IPS-NIHi7 (cell line): ENCODE measurements around the gene AIG1.
"Not testable (repeated sequence)": the region's sequence is repeated elsewhere in the genome, so short reads cannot be mapped to it uniquely, and the experiment has no call there.

Source experiments
- DNase-seq: peaks from one replicate; pipeline ENCODE4 v3.0.0; 2012; ENCODE audit warnings: mixed read lengths; ENCODE audit errors: extremely low spot score

AIG1 gene

GRCh38 chr6:143229400-143229799 lies 168.7 kb downstream of the AIG1 start:
- DNase-seq = no peak

- DNase-seq = peak; percentile 68
Observed at GRCh38 chr6:143232849-143233248, 172.2 kb downstream of the AIG1 start.

- peak; percentile 40 for DNase-seq
Observed at GRCh38 chr6:143233554-143234285, 173.0 kb downstream of the AIG1 start.

- DNase-seq = no peak
Observed at GRCh38 chr6:143234734-143235133, 174.0 kb downstream of the AIG1 start.

DNA sequence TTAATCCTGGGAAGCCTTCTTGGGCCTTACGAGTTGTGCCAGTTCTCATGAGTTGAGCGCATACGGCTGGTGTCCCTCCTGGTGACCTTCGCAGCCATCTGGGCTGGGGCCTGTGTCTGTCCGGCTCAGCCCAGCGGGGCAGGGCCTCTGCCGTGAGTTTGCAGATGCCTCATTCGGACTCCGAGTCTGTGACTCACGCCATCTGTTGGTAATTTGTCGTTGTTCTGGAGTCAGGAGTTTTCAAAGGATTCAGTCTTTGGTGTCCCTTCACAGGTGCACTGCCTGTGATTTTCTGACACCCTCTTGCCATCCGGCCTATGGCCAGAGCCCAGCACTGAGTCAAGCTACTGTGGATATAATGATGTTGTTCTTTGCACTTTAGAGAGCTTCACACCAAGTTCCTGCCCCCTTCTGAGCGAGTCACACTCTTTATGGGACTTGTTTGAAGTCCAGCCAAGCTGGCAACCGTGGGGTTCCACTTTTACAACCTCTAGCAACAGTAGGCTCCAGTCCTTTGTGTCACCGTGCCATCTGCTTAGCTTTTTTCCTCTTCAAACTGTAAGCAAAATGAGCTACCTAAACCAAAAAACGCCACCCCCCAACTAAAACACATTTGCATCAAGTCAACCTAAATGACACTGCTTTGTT lies 175.6 kb downstream of the AIG1 start:
- peak; percentile 20 for DNase-seq

DNA sequence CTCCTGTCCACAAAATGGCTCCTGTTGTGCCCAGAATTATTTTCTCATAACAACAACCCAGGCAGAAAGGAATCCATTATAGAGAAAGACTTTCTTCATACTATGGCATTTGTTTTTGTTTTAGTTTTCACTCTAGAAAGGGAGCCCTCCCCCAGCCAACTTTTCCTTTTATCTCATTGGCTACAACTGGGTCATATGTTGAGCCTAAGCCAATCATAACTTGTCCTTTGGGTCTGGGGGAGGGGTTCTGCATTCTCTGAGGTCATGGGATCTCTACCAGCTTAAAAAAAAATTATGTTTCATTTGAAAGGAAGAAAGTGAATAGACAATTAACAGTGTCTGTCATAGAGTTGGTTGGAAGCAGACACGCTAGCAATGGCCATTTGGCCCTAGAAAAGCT lies 177.6 kb downstream of the AIG1 start:
- no peak for DNase-seq

GRCh38 chr6:143241111-143241510 lies 180.4 kb downstream of the AIG1 start:
- DNase-seq = no peak

DNA sequence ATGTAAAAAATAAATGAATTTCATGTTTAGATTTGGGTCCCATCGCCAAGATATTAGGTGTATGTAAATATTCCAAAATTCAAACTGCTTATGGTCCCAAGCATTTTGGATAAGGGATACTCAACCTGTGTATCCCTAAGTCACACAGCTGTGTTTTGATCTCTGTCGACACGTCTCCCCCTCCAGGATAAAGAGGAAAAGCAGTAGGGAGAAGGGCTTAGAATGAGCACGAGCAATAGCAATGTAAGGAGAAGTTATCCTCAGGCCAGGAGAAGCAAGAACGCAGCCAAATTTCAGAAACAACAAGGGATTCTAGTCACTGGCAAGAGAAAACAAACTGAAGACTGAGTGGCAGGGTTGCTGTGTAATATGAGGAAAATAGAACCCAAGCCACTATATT lies 181.2 kb downstream of the AIG1 start:
- DNase-seq = no peak

DNA sequence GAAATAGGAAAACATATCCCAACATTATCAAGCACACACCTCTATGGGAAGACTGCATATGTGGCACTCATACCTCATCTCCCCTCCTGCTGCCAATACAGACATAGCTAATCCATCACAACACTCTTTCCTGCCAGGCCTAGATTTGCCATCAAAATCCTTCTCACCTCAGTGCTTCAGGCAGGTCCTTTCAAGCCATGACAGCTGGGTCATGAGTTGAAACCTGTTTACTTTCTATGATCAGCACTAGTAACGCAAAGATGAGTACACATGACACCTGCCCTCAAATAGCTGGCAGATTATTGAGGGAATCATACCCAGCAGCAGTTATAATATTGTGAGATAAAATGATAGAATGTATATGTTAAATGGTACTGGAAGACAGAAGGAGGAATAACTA lies 183.1 kb downstream of the AIG1 start:
- DNase-seq = no peak

- no peak for DNase-seq
Observed at GRCh38 chr6:143245656-143246055, 185.0 kb downstream of the AIG1 start.

DNA sequence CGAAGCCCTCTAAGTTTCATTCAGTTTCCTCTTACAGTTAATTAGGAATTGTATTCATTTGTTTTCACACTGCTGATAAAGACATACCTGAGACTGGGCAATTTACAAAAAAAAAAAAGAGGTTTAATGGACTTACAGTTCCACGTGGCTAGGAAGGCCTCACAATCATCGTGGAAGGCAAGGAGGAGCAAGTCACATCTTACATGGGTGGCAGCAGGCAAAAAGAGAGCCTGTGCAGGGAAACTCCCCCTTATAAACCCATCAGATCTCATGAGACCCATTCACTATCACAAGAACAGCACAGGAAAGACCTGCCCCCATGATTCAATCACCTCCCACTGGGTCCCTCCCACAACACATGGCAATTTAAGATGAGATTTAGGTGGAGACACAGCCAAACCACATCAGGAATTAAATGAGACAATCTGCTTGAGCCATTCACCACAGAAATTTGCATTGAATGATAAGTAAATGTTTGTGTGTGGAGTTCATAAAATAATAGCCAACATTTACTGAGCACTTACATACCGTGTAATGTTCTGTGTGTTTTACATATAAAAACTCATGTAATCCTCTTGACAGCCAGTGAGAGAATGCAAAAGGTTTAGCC lies 185.6 kb downstream of the AIG1 start:
- not testable (repeated sequence) for DNase-seq

- no peak for DNase-seq
Observed at GRCh38 chr6:143247586-143247985, 186.9 kb downstream of the AIG1 start.

DNA sequence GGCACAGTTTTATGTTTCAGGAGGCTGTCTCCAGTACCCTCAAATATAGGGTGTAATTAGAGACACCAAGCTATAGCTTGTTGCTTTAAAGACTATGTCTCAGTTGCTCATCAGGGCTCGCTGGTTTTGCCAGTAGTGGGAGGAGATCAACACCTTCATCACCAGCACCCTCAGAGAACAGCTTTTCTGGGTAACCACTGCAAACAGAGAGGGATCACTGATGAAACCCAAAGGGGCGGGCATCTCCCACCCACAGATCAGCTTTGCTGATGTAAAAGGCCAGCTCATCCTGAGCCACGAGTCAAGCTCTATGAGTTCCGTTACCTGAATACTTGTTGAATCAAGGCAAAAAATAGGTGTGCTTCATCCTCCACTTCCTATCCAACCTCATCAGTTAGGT lies 187.7 kb downstream of the AIG1 start:
- DNase-seq = no peak

GRCh38 chr6:143251288-143251687 lies 190.6 kb downstream of the AIG1 start:
- no peak for DNase-seq

GRCh38 chr6:143252961-143253360 lies 192.3 kb downstream of the AIG1 start:
- DNase-seq = no peak

DNA sequence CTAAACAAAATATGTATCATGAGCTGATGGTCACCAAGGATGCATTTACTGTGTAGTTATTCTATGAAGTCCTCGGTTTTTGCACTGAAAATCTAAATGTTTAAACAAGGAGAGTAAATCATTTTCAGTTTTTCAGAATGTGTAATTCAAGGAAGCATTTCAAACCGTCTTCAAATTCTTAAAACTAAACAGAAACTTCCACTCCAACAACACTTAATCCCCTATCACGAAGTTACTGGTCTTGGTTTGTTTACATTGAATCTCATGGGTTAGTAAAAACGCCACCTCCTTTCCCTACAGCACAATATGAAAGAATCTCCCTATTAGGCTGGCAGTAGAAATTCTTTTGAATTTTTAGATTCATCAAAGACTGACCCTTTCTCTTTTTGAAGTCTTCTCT lies 192.9 kb downstream of the AIG1 start:
- no peak for DNase-seq

- no peak for DNase-seq
Observed at GRCh38 chr6:143258945-143259344, 198.3 kb downstream of the AIG1 start.

DNA sequence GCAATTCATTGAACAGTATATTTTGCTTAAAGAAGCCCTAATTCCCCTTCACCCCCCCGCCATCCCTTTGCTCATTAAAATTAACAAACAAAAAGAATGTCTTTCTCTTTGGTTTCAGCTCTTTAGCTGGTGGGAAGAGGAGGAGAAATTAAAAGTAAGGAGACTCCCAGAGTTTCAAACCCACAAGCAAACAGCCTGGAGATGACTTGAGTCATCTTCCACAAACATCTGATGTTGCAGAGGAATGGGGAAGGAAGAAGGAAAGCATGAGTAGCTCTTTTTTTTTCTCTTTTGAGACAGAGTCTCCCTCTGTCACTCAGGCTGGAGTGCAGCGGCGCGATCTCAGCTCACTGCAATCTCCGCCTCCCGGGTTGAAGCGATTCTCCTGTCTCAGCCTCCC lies 200.2 kb downstream of the AIG1 start:
- no peak for DNase-seq

GRCh38 chr6:143261899-143262436 lies 201.3 kb downstream of the AIG1 start:
- DNase-seq = no peak

DNA sequence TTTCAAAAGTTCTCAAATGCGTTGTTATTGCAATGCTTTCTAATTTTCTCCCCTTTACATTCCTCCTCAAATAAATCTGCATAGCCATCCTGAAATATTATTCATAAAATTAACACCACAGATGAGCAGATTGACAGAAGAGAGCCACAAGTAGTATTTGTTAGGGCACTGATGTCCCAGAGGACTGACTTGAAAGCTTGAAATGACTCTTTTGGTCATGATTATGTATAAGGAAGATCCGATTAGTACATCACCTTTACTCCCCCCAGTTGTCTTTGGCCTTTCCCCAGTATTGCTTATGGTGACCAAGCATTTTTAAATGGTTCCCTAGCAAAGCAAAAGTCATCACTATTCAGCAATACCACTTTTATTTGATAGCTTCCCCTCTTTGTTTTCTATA lies 202.2 kb downstream of the AIG1 start:
- DNase-seq = no peak

GRCh38 chr6:143264379-143264778 lies 203.7 kb downstream of the AIG1 start:
- no peak for DNase-seq

- peak; percentile 20 for DNase-seq
Observed at GRCh38 chr6:143264986-143265764, 204.5 kb downstream of the AIG1 start.
